ENCODE data around the gene SRPRB. TPM values are rescaled to one million over a fixed set of nuclear protein-coding genes. Genes with fewer than 3 reads are reported as not detected.

Gene SRPRB
- polyA plus RNA-seq, 1 of the 3 experiments (the other 2 are of a cell fraction), result 54.3 TPM

DNA sequence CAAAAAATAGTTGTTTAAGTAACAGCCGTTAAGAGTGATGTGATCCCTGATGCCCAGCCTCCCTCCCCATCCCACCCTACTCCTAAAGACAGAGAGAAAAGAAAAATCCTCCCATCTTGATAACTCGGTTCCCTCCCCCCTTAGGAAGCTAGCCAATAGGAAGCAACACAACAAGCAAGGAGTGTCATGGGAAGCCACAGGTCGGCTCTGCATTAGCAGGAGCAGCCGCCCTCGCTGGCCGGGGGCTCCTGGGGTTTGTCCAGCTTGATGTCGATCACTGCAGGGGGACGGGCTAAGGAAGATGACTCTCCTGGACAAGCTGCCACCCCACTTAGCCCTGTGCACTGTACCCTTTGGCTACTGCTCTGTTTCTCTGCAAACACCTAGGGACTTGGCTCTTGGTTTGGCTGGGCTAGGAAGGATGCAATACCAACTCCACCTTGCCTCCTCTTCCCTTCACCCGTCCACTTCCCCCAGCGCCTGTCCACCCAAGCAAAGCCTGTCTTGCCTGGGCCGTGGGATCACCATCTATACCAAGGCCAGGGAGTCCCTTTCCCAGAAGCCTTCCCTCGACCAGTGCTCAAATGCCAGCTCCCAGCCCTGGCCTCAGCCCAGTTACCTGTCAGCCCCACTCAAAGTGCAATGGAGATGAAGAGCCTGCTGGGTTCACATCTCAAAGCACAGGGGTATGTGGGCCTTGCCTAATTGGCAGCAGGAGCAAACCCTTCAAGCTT lies 23.1 kb downstream of the SRPRB start:
- Histone ChIP-seq H4K20me1 (ENCODE audit: insufficient read depth) (no peaks in the 10 kb centered on the region), H3K36me3 (replicated peaks in 1 of 2; ENCODE audit: control insufficient read depth in 1 of 2, insufficient read depth in 2 of 2, low read length in 1 of 2) (peaks cover 0 to 10% of the 10 kb centered on the region in 2 experiments), H2AFZ (ENCODE audit: low read depth) (no peak overlapping the region), H3K9me3 (no peaks in the 10 kb centered on the region), H3K4me1 (ENCODE audit: control insufficient read depth in 1 of 2, insufficient read depth in 2 of 2, low read depth in 1 of 2, low read length in 1 of 2) (no peaks in the 10 kb centered on the region; a peak in 1 of 4 replicates), H3K9me2 (no peaks in the 10 kb centered on the region), H3K4me3 (ENCODE audit: low read depth in 2 of 2, low read length in 1 of 2) (no peak overlapping the region), H3F3A (replicated peaks; ENCODE audit: insufficient read depth) (no peaks in the 10 kb centered on the region), H3K27ac (ENCODE audit: low read depth in 2 of 2, low read length in 1 of 2) (no peak overlapping the region), H3K9ac (no peak overlapping the region), H3K4me2 (no peak overlapping the region), H3K79me2 (ENCODE audit: insufficient read depth) (no peaks in the 10 kb centered on the region), H3K27me3 (ENCODE audit: insufficient read depth) (no peaks in the 10 kb centered on the region)
- CTCF ChIA-PET, result interaction anchor here (0.8 to 1.4 kb wide), 3 partner anchors 10 to 112 kb away, joined by 3 to 5 read pairs (median 4); no protein-coding TSS in a partner anchor
- POLR2A ChIA-PET, result no interaction called here
- no peak for DNase-seq
- no peak for TF ChIP-seq SIN3A (IDR thresholded peaks at IDR 0.05; ENCODE audit: borderline replicate concordance, low read depth, low read length)
- no peak for TF ChIP-seq NRF1 (IDR thresholded peaks at IDR 0.05; ENCODE audit: low read depth, low read length)
- no peak for TF ChIP-seq SMC3 (IDR thresholded peaks at IDR 0.05; ENCODE audit: low read depth, low read length)
- TF ChIP-seq, protein P1, sequence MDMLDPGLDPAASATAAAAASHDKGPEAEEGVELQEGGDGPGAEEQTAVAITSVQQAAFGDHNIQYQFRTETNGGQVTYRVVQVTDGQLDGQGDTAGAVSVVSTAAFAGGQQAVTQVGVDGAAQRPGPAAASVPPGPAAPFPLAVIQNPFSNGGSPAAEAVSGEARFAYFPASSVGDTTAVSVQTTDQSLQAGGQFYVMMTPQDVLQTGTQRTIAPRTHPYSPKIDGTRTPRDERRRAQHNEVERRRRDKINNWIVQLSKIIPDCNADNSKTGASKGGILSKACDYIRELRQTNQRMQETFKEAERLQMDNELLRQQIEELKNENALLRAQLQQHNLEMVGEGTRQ (IDR thresholded peaks at IDR 0.05; ENCODE audit: borderline replicate concordance, low read depth, low read length), result no peak
- 75% methylated on average over 7 of the region's 12 CpGs for WGBS (ENCODE audit: low lambda C conversion rate)

DNA sequence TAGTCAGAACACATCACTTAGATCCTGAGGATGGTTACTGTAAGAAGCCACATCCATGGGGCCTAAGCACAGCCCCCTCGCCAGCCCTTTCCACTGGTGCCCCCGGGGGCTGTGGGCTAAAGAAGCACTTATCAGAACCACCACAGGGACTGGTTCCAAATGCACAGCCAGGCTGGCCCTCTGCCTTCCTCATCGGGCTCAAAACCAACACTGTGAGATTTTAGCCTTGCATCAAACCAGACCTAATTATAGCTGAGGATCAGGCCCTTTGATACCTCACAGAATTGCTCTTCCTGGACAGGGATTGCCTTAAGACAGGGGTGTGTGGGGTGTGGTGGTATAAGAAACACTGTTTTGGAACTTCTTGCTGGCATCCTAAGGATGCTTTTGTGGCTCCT lies 23.7 kb downstream of the SRPRB start:
- Histone ChIP-seq H3K36me3 (replicated peaks in 1 of 2; ENCODE audit: control insufficient read depth in 1 of 2, insufficient read depth in 2 of 2, low read length in 1 of 2) (peaks cover 0 to 6% of the 10 kb centered on the region in 2 experiments), H3K4me1 (ENCODE audit: control insufficient read depth in 1 of 2, insufficient read depth in 2 of 2, low read depth in 1 of 2, low read length in 1 of 2) (no peaks in the 10 kb centered on the region; a peak in 1 of 4 replicates), H3K79me2 (ENCODE audit: insufficient read depth) (no peaks in the 10 kb centered on the region), H3K4me2 (no peak overlapping the region), H3K9ac (no peak overlapping the region), H3K9me2 (no peaks in the 10 kb centered on the region), H3K27me3 (ENCODE audit: insufficient read depth) (no peaks in the 10 kb centered on the region), H3K4me3 (ENCODE audit: low read depth in 2 of 2, low read length in 1 of 2) (no peak overlapping the region), H3F3A (replicated peaks; ENCODE audit: insufficient read depth) (no peaks in the 10 kb centered on the region), H3K27ac (ENCODE audit: low read depth in 2 of 2, low read length in 1 of 2) (no peak overlapping the region), H3K9me3 (no peaks in the 10 kb centered on the region), H2AFZ (ENCODE audit: low read depth) (no peak overlapping the region), H4K20me1 (ENCODE audit: insufficient read depth) (no peaks in the 10 kb centered on the region)
- POLR2A ChIA-PET, result no interaction called here
- no peak for TF ChIP-seq TEAD4 (IDR thresholded peaks at IDR 0.05; ENCODE audit: borderline replicate concordance, insufficient read depth)
- CTCF ChIA-PET, result interaction anchor here (0.8 to 1.4 kb wide), 3 partner anchors 11 to 112 kb away, joined by 3 to 5 read pairs (median 4); no protein-coding TSS in a partner anchor
- WGBS (ENCODE audit: low lambda C conversion rate), result 75% methylated on average over 1 of the region's 3 CpGs
- DNase-seq, result no peak

DNA sequence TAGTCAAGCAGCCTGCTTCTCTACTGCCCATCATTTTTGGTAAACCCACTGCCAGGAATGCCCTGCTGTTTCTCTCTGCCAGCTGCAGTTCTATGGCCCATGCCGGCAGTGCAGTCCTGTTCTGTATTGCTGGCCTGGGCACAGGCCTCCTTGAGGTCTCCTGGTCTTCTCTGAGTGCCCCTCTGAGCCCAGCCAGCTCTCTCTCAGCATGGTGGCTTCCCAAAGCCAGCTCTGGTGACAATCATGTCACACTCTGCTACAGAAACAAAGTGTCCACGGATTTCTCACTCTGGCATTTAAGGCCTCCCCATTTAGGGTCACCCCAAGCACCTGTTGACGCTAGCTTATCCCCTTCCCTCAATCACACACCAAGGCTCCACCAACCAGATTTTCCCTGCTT lies 24.5 kb downstream of the SRPRB start:
- no peaks in the 10 kb centered on the region for H4K20me1 ChIP-seq (ENCODE audit: insufficient read depth)
- ChIA-PET CTCF (interaction anchor here (1.0 to 1.6 kb wide), 3 partner anchors 12 to 382 kb away, joined by 3 to 6 read pairs (median 3); no protein-coding TSS in a partner anchor), POLR2A (no interaction called here)
- no peak overlapping the region for H3K27ac ChIP-seq (ENCODE audit: low read depth in 2 of 2, low read length in 1 of 2)
- no peaks in the 10 kb centered on the region for H3K9me3 ChIP-seq
- H3F3A ChIP-seq (replicated peaks; ENCODE audit: insufficient read depth), result no peaks in the 10 kb centered on the region
- no peak overlapping the region for H2AFZ ChIP-seq (ENCODE audit: low read depth)
- H3K4me1 ChIP-seq (ENCODE audit: control insufficient read depth in 1 of 2, insufficient read depth in 2 of 2, low read depth in 1 of 2, low read length in 1 of 2), result no peaks in the 10 kb centered on the region; a peak in 1 of 4 replicates
- H3K9me2 ChIP-seq, result no peaks in the 10 kb centered on the region
- H3K36me3 ChIP-seq (replicated peaks in 1 of 2; ENCODE audit: control insufficient read depth in 1 of 2, insufficient read depth in 2 of 2, low read length in 1 of 2), result peaks cover 0 to 2% of the 10 kb centered on the region in 2 experiments
- DNase-seq, result no peak
- H3K27me3 ChIP-seq (ENCODE audit: insufficient read depth), result no peaks in the 10 kb centered on the region
- no peak overlapping the region for H3K9ac ChIP-seq
- WGBS (ENCODE audit: low lambda C conversion rate), result 68% methylated on average over 3 of the region's 3 CpGs
- H3K79me2 ChIP-seq (ENCODE audit: insufficient read depth), result no peaks in the 10 kb centered on the region
- H3K4me2 ChIP-seq, result no peak overlapping the region
- no peak overlapping the region for H3K4me3 ChIP-seq (ENCODE audit: low read depth in 2 of 2, low read length in 1 of 2)
- TF ChIP-seq TEAD4 (IDR thresholded peaks at IDR 0.05; ENCODE audit: borderline replicate concordance, insufficient read depth) (no peak), EZH2phosphoT487 (IDR thresholded peaks at IDR 0.05; ENCODE audit: borderline replicate concordance, low read depth) (no peak), TAF1 (IDR thresholded peaks at IDR 0.05; ENCODE audit: borderline replicate concordance, low read depth, low read length) (no peak)
- TF ChIP-seq, protein P2, sequence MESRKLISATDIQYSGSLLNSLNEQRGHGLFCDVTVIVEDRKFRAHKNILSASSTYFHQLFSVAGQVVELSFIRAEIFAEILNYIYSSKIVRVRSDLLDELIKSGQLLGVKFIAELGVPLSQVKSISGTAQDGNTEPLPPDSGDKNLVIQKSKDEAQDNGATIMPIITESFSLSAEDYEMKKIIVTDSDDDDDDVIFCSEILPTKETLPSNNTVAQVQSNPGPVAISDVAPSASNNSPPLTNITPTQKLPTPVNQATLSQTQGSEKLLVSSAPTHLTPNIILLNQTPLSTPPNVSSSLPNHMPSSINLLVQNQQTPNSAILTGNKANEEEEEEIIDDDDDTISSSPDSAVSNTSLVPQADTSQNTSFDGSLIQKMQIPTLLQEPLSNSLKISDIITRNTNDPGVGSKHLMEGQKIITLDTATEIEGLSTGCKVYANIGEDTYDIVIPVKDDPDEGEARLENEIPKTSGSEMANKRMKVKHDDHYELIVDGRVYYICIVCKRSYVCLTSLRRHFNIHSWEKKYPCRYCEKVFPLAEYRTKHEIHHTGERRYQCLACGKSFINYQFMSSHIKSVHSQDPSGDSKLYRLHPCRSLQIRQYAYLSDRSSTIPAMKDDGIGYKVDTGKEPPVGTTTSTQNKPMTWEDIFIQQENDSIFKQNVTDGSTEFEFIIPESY (IDR thresholded peaks at IDR 0.05; ENCODE audit: borderline replicate concordance, low read depth), result no peak
- TF ChIP-seq, protein P1 (IDR thresholded peaks at IDR 0.05; ENCODE audit: borderline replicate concordance, low read depth, low read length), result no peak
- TF ChIP-seq, protein P3, sequence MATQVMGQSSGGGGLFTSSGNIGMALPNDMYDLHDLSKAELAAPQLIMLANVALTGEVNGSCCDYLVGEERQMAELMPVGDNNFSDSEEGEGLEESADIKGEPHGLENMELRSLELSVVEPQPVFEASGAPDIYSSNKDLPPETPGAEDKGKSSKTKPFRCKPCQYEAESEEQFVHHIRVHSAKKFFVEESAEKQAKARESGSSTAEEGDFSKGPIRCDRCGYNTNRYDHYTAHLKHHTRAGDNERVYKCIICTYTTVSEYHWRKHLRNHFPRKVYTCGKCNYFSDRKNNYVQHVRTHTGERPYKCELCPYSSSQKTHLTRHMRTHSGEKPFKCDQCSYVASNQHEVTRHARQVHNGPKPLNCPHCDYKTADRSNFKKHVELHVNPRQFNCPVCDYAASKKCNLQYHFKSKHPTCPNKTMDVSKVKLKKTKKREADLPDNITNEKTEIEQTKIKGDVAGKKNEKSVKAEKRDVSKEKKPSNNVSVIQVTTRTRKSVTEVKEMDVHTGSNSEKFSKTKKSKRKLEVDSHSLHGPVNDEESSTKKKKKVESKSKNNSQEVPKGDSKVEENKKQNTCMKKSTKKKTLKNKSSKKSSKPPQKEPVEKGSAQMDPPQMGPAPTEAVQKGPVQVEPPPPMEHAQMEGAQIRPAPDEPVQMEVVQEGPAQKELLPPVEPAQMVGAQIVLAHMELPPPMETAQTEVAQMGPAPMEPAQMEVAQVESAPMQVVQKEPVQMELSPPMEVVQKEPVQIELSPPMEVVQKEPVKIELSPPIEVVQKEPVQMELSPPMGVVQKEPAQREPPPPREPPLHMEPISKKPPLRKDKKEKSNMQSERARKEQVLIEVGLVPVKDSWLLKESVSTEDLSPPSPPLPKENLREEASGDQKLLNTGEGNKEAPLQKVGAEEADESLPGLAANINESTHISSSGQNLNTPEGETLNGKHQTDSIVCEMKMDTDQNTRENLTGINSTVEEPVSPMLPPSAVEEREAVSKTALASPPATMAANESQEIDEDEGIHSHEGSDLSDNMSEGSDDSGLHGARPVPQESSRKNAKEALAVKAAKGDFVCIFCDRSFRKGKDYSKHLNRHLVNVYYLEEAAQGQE (IDR thresholded peaks at IDR 0.05; ENCODE audit: low read depth, low read length), result no peak
- TF ChIP-seq, protein P4, sequence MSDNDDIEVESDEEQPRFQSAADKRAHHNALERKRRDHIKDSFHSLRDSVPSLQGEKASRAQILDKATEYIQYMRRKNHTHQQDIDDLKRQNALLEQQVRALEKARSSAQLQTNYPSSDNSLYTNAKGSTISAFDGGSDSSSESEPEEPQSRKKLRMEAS (IDR thresholded peaks at IDR 0.05; ENCODE audit: low read depth), result no peak

All from SK-N-SH (cell line).